Measurements from ENCODE around the gene CACFD1. TPM values are rescaled to one million over a fixed set of nuclear protein-coding genes. Genes with fewer than 3 reads are reported as not detected.

The CACFD1 gene
- total and polyA plus RNA-seq, 2 of the 4 experiments (the other 2 are of a cell fraction): 2.0 to 6.6 TPM

- Histone ChIP-seq H3K79me1 (ENCODE audit: low read depth in 1 of 2, low read length in 2 of 2) (no peaks in the 10 kb centered on the region), H2BK120ac (ENCODE audit: low read depth, low read length) (no peak overlapping the region), H3K56ac (ENCODE audit: extremely low read depth, insufficient read depth, low read length) (no peak overlapping the region), H3K9me3 (ENCODE audit: control insufficient read depth, insufficient read depth, low read length) (no peaks in the 10 kb centered on the region), H4K5ac (ENCODE audit: low read depth, low read length) (no peak overlapping the region), H3K27ac (ENCODE audit: insufficient read depth, low read length) (no peak overlapping the region), H4K8ac (ENCODE audit: low read depth in 2 of 2, low read length in 2 of 2) (no peak overlapping the region), H3K4me2 (ENCODE audit: low read depth, low read length) (no peak overlapping the region), H4K91ac (ENCODE audit: insufficient read depth, low read depth, low read length) (no peak overlapping the region), H3K9me1 (ENCODE audit: insufficient read depth, low read length) (no peaks in the 10 kb centered on the region), H3K27me3 (ENCODE audit: control insufficient read depth, insufficient read depth, low read length) (no peaks in the 10 kb centered on the region), H3K4ac (ENCODE audit: low read depth, low read length) (no peak overlapping the region), H3K18ac (ENCODE audit: low read depth, low read length) (no peak overlapping the region), H3K4me3 (ENCODE audit: insufficient read depth, low read depth, low read length) (no peak overlapping the region), H2AK9ac (replicated peaks; ENCODE audit: low read depth, low read length, poor library complexity) (no peak overlapping the region), H3K9ac (ENCODE audit: low read depth, low read length) (no peak overlapping the region), H3K23ac (ENCODE audit: low read depth, low read length) (no peak overlapping the region), H2BK20ac (ENCODE audit: low read depth, low read length) (no peak overlapping the region), H2BK15ac (ENCODE audit: low read depth, low read length) (no peak overlapping the region), H2AFZ (replicated peaks; ENCODE audit: low read length, poor library complexity) (no peak overlapping the region), H2AK5ac (ENCODE audit: low read depth, low read length) (no peak overlapping the region), H2BK5ac (ENCODE audit: low read depth, low read length, poor library complexity, severe bottlenecking) (no peak overlapping the region), H3K4me1 (ENCODE audit: control insufficient read depth, insufficient read depth, low read length) (no peaks in the 10 kb centered on the region), H3K14ac (replicated peaks; ENCODE audit: low read depth, low read length) (no peak overlapping the region), H4K20me1 (ENCODE audit: insufficient read depth, low read length) (no peaks in the 10 kb centered on the region), H3K36me3 (ENCODE audit: control insufficient read depth, insufficient read depth, low read length) (peaks cover 3% of the 10 kb centered on the region; the same call in 1 of the 2 replicates)
- no TSS peak for BruUV-seq (replicated peaks)
- DNase-seq (no peak), ATAC-seq (ENCODE audit: low read depth) (no peak)
- ChIA-PET CTCF (no interaction called here), POLR2A (ENCODE audit: unreplicated experiment) (no interaction called here)
- TF ChIP-seq RAD21 (IDR thresholded peaks at IDR 0.05; ENCODE audit: low read length): no peak
- no peak for TF ChIP-seq NFE2L2 (IDR thresholded peaks at IDR 0.05; ENCODE audit: low read depth, low read length)
- TF ChIP-seq BHLHE40 (IDR thresholded peaks at IDR 0.05; ENCODE audit: low read depth, low read length): no peak
- TF ChIP-seq MAZ (IDR thresholded peaks at IDR 0.05; ENCODE audit: borderline replicate concordance, low read depth, low read length): no peak
- no peak for TF ChIP-seq MAFK (IDR thresholded peaks at IDR 0.05; ENCODE audit: low read depth, low read length)
- no peak for TF ChIP-seq CTCF (conservative IDR thresholded peaks at IDR 0.05; ENCODE audit: low read depth, low read length)
- TF ChIP-seq CHD1 (IDR thresholded peaks at IDR 0.05; ENCODE audit: low read depth, low read length): no peak
- TF ChIP-seq CEBPB (IDR thresholded peaks at IDR 0.05; ENCODE audit: low read depth, low read length): no peak
- no peak for TF ChIP-seq RCOR1 (IDR thresholded peaks at IDR 0.05; ENCODE audit: insufficient replicate concordance, low read length)
- TF ChIP-seq POLR2A (IDR thresholded peaks at IDR 0.05; ENCODE audit: low read depth, low read length): no peak
- TF ChIP-seq SMC3 (IDR thresholded peaks at IDR 0.05; ENCODE audit: low read depth, low read length): no peak
- no peak for TF ChIP-seq ELK1 (IDR thresholded peaks at IDR 0.05; ENCODE audit: borderline replicate concordance, low read depth, low read length)
- TF ChIP-seq USF2 (IDR thresholded peaks at IDR 0.05; ENCODE audit: low read depth, low read length): no peak
- no peak for TF ChIP-seq RFX5 (IDR thresholded peaks at IDR 0.05; ENCODE audit: low read depth, low read length)
- no peak for TF ChIP-seq FOS (IDR thresholded peaks at IDR 0.05; ENCODE audit: low read depth, low read length)
- TF ChIP-seq MXI1 (IDR thresholded peaks at IDR 0.05; ENCODE audit: borderline replicate concordance, low read depth, low read length): no peak
- intact Hi-C loops (cut with micrococcal nuclease): no loop called here
- WGBS, 2 experiments (ENCODE audit: extremely low coverage in 2 of 2, insufficient read length in 1 of 2): 83% methylated on average over 17 of the region's 19 CpGs; no CpG with 5 or more reads in 1 of the 2 experiments
- dilution Hi-C loops (cut with HindIII; ENCODE audit: low sequenced_read_pairs, unreplicated experiment): no loop called here
- in situ Hi-C loops (cut with MboI; ENCODE audit: low sequenced_read_pairs): no loop called here
Measured at GRCh38 chr9:133472753-133473378, 13.1 kb downstream of the CACFD1 start.

Measured in IMR-90 (cell line).